Activated CD4-positive, alpha-beta memory T cell treated with anti-CD3 and anti-CD28 coated beads for 36 hours (primary cell): ENCODE results near the gene NT5M. TPM values are rescaled to one million over a fixed set of nuclear protein-coding genes. Genes with fewer than 3 reads are reported as not detected.

ENCODE experiments used
- CTCF ChIA-PET: fragments of 350-600 bp; sonication (Branson Sonifier 250); formaldehyde crosslinking; loops from one replicate; lab custom pipeline; 2021; ENCODE audit warnings: antibody characterized with exemption, inconsistent platforms; lab: Charles Lee
- POLR2A ChIA-PET: fragments of 350-600 bp; sonication (Branson Sonifier 250); formaldehyde crosslinking; loops from one replicate; lab custom pipeline; 2021; ENCODE audit warnings: antibody characterized with exemption; lab: Charles Lee
- DNase-seq: peaks from one replicate; pipeline ENCODE4 v3.0.0-alpha.2; 2020
- H3K27ac Mint-ChIP-seq: one replicate; pipeline ENCODE4 v1.8.0; 2021; ENCODE audit warnings: mixed read lengths
- H3K27me3 Mint-ChIP-seq: one replicate; pipeline ENCODE4 v1.8.0; 2021; ENCODE audit warnings: mixed read lengths
- H3K36me3 Mint-ChIP-seq: one replicate; pipeline ENCODE4 v1.8.0; 2021; ENCODE audit warnings: mixed read lengths
- H3K4me1 Mint-ChIP-seq: one replicate; pipeline ENCODE4 v1.8.0; 2021; ENCODE audit warnings: low read depth, mixed read lengths
- H3K4me3 Mint-ChIP-seq: one replicate; pipeline ENCODE4 v1.8.0; 2021; ENCODE audit warnings: mild to moderate bottlenecking, mixed read lengths
- H3K9me3 Mint-ChIP-seq: one replicate; pipeline ENCODE4 v1.8.0; 2021; ENCODE audit warnings: mixed read lengths
- intact Hi-C: fragments of 100-400 bp; cut with micrococcal nuclease; formaldehyde crosslinking; loops from one replicate; pipeline ENCODE4 v1.15.1; 2023
- total RNA-seq, 2 experiments: library from RNA; stranded (reverse); gene quantifications; one replicate each; pipeline ENCODE4 v1.2.3, GENCODE V29; 2021

The NT5M gene
- total RNA-seq, 2 experiments from 2014 or later = 8.5 to 9.3 TPM

DNA sequence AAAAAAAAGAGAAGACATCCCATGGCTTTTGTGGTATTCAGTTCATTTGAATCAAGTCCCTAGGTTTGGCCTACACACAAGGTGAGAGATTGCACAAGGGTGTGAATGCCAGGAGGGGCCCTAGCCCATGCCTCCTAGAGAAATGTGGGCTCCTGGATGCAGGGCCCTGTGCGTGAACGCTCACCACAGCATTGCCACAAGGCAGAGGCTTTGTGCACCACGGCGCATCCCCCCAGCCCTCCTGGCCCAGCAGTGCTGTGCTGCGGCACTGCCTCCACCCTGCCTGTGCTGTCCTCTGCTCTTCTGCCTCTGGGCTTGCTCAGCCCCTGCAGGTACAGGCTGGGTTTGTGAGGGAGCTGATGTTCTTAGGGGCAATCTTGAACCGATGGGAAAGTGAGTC is 92.7 kb downstream of the NT5M start:
- POLR2A ChIA-PET = interaction anchor here (0.6 kb wide), 1 partner anchor 115 kb away, joined by 3 read pairs; no protein-coding TSS in a partner anchor
- CTCF ChIA-PET = interaction anchor here (0.7 kb wide), 1 partner anchor 277 kb away, joined by 7 read pairs; no protein-coding TSS in a partner anchor
- no peaks in the 10 kb centered on the region for H3K9me3 Mint-ChIP-seq
- no peaks in the 10 kb centered on the region for H3K36me3 Mint-ChIP-seq
- no peak overlapping the region for H3K27ac Mint-ChIP-seq
- no peak for DNase-seq
- no peak overlapping the region for H3K4me3 Mint-ChIP-seq
- intact Hi-C loops = no loop called here
- H3K4me1 Mint-ChIP-seq = peaks cover 15% of the 10 kb centered on the region
- H3K27me3 Mint-ChIP-seq = no peaks in the 10 kb centered on the region

Other genes starting within 250 kb of the NT5M start
- gene PLD6, start 97.0 kb upstream of the NT5M start, total RNA-seq = 1 to 10 TPM; 9.3 to 9.4 TPM
- gene FLCN, start 66.2 kb upstream of the NT5M start, total RNA-seq = 10 to 100 TPM; 24.0 to 24.6 TPM
- gene COPS3, start 22.1 kb upstream of the NT5M start, total RNA-seq = 100 to 1,000 TPM in 1 of 2 experiments, 10 to 100 TPM in 1; 96.1 to 104 TPM
- gene MED9, start 173.6 kb downstream of the NT5M start, total RNA-seq = 10 to 100 TPM; 12.1 to 12.2 TPM
- under 1 TPM; 0.27 to 0.33 TPM for gene RASD1, start 193.0 kb downstream of the NT5M start, total RNA-seq